Adrenal gland (tissue), 19 donors: ENCODE data around the gene PCYT1B. TPM values are rescaled to one million over a fixed set of nuclear protein-coding genes. Genes with fewer than 3 reads are reported as not detected.

Experiments
- DNase-seq, 7 donors: peaks; one replicate each; pipeline ENCODE4 v3.0.0-alpha.2; 2019 to 2020
- H3K27ac ChIP-seq, 5 donors: fragments of 200-600 bp; sonication (generic) in 4 of 5; 1 replicate in 3 of 5; 2 replicates in 2 of 5; pipeline versions ENCODE4 v1.5.1 to v1.8.0; 2016 to 2020; ENCODE audit warnings: mild to moderate bottlenecking in 1 of 5
- H3K27me3 ChIP-seq: fragments of 200-600 bp; 2 replicates; pipeline ENCODE4 v1.8.0; 2021
- H3K36me3 ChIP-seq, 2 donors: fragments of 200-600 bp; replicated peaks in 1 of 2; 1 replicate in 1 of 2; 2 replicates in 1 of 2; pipeline versions ENCODE4 v1.5.1 to v1.8.0; 2018 to 2022
- H3K4me1 ChIP-seq, 2 donors: fragments of 200-600 bp; replicated peaks in 1 of 2; 1 replicate in 1 of 2; 2 replicates in 1 of 2; pipeline versions ENCODE4 v1.5.1 to v1.8.0; 2018 to 2021
- H3K4me3 ChIP-seq, 4 donors: fragments of 200-600 bp; sonication (generic) in 3 of 4; one replicate each; pipeline ENCODE4 v1.5.1; 2016 to 2018
- H3K9me3 ChIP-seq, 3 donors: fragments of 200-600 bp; sonication (generic) in 1 of 3; replicated peaks in 1 of 3; 1 replicate in 2 of 3; 2 replicates in 1 of 3; pipeline versions ENCODE4 v1.5.1 to v1.8.0; 2016 to 2021
- POLR2A ChIP-seq, 2 donors: fragments of 450-650 bp; IDR thresholded peaks; one replicate each; pipeline ENCODE4 v1.6.1; 2017; ENCODE audit warnings: antibody characterized with exemption in 2 of 2, mild to moderate bottlenecking in 2 of 2, moderate library complexity in 1 of 2
- WGBS, 4 donors: extraction: QIAGEN DNeasy Blood & Tissue Kit in 2 of 4; methylation state at CpG; one replicate each; pipeline versions ENCODE4 v1.1.5 to v1.1.7; 2013 to 2017; 5-methylcytosine and 5-hydroxymethylcytosine counted together
- intact Hi-C, 2 donors: fragments of 100-400 bp; cut with DNase I; formaldehyde crosslinking; loops; one replicate each; pipeline versions ENCODE4 v1.14.1 to v1.15.0; 2022 to 2023
- long read RNA-seq, 10 donors: library from polyadenylated mRNA in 3 of 10; unstranded in 2 of 10; stranded (forward) in 1 of 10; transcript quantifications; one replicate each; pipeline ENCODE4 v2.0.0 and lab custom pipeline, GENCODE V29; 2021 to 2026
- polyA plus RNA-seq, 3 donors: library from polyadenylated mRNA; stranded (reverse); fragments of 200-250 nt in 2 of 3; fragments of 350-450 nt in 1 of 3; fragmentation: Illumina TruSeq in 1 of 3; extraction: RNeasy Lipid Tissue Mini Kit (QIAGEN cat#74804) in 1 of 3; gene quantifications; one replicate each; pipeline ENCODE4 v1.2.3, GENCODE V29; 2013 to 2014
- total RNA-seq, 9 donors: library from RNA; depleted of rRNA in 4 of 9; stranded (reverse); fragments of >200 nt in 4 of 9; fragments of 120-200 nt in 1 of 9; fragmentation: NEBNext Ultra II Directional in 1 of 9; extraction: Animal tissue kit (Norgen Biotek cat#: 25700) in 1 of 9; gene quantifications; one replicate each; pipeline versions ENCODE4 v1.1.0 to v1.2.4, GENCODE V29; 2013 to 2023
- TF ChIP-seq, protein P1 (sequence below), 6 experiments: fragments of 450-650 bp in 4 of 6; fragments of 200-600 bp in 2 of 6; sonication (generic) in 1 of 6; IDR thresholded peaks; 1 replicate in 5 of 6; 2 replicates in 1 of 6; pipeline versions ENCODE4 v1.5.1 to v1.8.0; 2016 to 2021; ENCODE audit warnings: antibody characterized with exemption in 6 of 6, mild to moderate bottlenecking in 2 of 6, moderate library complexity in 1 of 6
- donor health status: healthy with polysubstance abuse.
- donor health status: Bipolar disorder and iron deficiency.
- donor health status: DM: yes; HTN: yes; CAD: no.
- donor health status: DM: no; HTN: no; CAD: no.
- donor health status: DM: no; HTN: no; CAD: no.
- donor health status: DM: yes; HTN: yes; CAD: no.

Gene PCYT1B
- 10 to 100 TPM in 1 of 9 donors, 1 to 10 TPM in 6, under 1 TPM in 2; 0.42 to 12.1 (median 1.5) TPM for total RNA-seq
- 10 to 100 TPM in 1 of 3 donors, under 1 TPM in 2; 0.40 to 10.4 (median 0.80) TPM for polyA plus RNA-seq
- long read RNA-seq, donor 1, partial matches to known transcripts: 0 of 4 reads
- long read RNA-seq, donor 1, other reads (novel, unspliced or antisense): 0 of 4 reads
- long read RNA-seq, donor 2: 0 reads
- long read RNA-seq, donor 3: 0 reads
- long read RNA-seq, donor 4: 0 reads
- long read RNA-seq, donor 5, partial matches to known transcripts: 0 of 2 reads
- long read RNA-seq, donor 5, other reads (novel, unspliced or antisense): 0 of 2 reads
- long read RNA-seq, donor 6: 0 reads
- long read RNA-seq, donor 7, partial matches to known transcripts: 0 of 1 reads
- long read RNA-seq, donor 7, other reads (novel, unspliced or antisense): 0 of 1 reads
- long read RNA-seq, donor 8: 0 reads
- long read RNA-seq, donor 9, partial matches to known transcripts: 0 of 2 reads
- long read RNA-seq, donor 9, other reads (novel, unspliced or antisense): 0 of 2 reads
- long read RNA-seq, donor 10, partial matches to known transcripts: 0 of 3 reads
- long read RNA-seq, donor 10, other reads (novel, unspliced or antisense): 0 of 3 reads

DNA sequence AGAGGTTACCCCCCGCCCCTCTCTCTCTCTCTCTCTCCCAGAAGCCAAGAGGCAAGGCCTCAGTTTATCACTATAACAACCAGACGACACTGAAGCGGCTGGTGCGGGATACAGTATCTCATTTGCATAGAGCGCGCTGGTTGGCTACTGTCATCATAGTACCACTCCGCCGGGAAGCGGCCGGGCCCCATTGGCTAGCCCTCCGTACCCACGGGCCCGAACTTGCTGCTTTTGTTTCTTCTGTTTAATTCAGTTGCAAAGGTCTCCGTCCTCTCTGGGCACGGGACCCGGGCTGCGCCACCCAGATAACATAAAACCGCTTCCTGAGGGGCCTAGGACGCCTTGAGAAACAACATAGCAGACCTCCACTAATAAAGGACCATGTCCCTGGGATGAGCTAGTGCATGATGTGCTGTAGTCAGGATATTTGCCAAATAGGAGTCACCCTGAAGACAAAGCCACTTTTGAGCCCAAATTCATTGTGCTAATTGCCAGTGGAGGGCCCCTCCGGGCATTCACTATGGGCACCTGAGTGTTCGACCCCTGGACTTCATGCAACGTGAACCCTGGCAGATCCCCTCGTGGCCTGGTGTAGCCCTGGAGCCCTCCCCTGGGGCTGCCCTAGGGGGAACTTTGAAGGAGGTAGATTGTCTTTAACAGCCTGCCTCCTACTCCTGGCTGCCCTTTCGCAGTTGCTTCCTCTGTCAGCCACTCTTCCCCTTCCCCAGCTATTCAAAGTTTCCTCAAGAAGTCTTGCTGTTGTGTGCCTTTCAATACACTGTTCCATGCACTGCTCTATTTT, at the start of gene PCYT1B:
PCYT1B (minus strand) TSS at position 91 of the 802 bp plus-strand sequence. CDS start 242 bp downstream, outside the sequence.
- Histone ChIP-seq H3K27ac (no peak within 1 kb of the TSS), H3K36me3 (no peaks in the 10 kb centered on the region), H3K27me3 (peaks cover 27% of the 10 kb centered on the region), H3K4me1 (no peaks in the 10 kb centered on the region), H3K4me3 (peak within 1 kb of the TSS in 1 of 4 donors; percentile 33), H3K9me3 (no peaks in the 10 kb centered on the region)
- TF ChIP-seq, protein P1, sequence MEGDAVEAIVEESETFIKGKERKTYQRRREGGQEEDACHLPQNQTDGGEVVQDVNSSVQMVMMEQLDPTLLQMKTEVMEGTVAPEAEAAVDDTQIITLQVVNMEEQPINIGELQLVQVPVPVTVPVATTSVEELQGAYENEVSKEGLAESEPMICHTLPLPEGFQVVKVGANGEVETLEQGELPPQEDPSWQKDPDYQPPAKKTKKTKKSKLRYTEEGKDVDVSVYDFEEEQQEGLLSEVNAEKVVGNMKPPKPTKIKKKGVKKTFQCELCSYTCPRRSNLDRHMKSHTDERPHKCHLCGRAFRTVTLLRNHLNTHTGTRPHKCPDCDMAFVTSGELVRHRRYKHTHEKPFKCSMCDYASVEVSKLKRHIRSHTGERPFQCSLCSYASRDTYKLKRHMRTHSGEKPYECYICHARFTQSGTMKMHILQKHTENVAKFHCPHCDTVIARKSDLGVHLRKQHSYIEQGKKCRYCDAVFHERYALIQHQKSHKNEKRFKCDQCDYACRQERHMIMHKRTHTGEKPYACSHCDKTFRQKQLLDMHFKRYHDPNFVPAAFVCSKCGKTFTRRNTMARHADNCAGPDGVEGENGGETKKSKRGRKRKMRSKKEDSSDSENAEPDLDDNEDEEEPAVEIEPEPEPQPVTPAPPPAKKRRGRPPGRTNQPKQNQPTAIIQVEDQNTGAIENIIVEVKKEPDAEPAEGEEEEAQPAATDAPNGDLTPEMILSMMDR (IDR thresholded peaks at IDR 0.05): no peak
- WGBS, 4 donors: 2 to 26% (median 16%) methylated on average over 9 to 24 of the region's 24 CpGs
- intact Hi-C loops: no loop called here
- peak; percentile 44 to 82 (median 67) for DNase-seq

DNA sequence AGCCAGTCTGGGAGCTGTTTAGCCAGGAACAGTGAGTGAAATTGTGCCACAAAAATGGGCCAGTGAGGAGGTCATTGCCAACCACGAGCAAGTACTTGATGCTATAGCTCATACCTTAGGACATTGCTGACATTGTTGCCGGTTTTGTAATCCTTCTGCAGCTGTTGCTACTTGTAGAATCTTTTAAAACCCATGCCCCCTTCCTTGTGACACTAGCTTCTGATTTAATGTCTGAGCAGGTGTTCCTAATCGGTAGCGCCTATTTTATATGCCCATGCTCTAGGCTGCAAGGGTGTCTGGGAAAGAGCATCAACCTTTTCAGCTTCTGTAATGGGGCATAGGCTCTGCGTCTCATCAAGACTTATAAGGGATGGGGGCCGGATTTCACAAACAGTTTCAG, 49.1 kb upstream of the PCYT1B start:
- DNase-seq: no peak
- Histone ChIP-seq H3K9me3 (no peaks in the 10 kb centered on the region), H3K36me3 (no peaks in the 10 kb centered on the region), H3K27me3 (no peaks in the 10 kb centered on the region), H3K4me3 (no peak overlapping the region), H3K4me1 (no peaks in the 10 kb centered on the region), H3K27ac (no peak overlapping the region)
- TF ChIP-seq, protein P1 (IDR thresholded peaks at IDR 0.05): no peak
- no peak for TF ChIP-seq POLR2A (IDR thresholded peaks at IDR 0.05)
- intact Hi-C loops: no loop called here
- WGBS, 4 donors: 72 to 87% (median 78%) methylated on average over 3 to 6 of the region's 6 CpGs

DNA sequence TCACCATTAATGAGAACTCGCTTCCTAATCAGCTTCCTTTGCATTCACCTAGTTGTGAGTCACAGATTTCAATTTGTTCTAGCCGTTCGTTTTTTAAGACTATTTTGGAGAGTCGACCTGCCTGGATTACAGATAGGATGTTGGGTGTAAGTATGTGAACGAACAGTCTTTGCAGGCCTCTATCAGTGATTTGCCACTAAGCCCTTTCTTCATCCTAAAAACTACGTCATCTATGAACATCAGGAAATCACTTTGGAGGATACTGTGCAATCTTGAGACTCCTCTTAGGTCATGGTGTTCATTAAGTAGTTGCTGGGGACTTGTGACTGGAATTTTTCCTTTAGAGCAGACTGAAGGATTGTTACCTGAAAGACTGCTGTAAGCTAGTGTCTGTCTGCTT, 47.7 kb upstream of the PCYT1B start:
- H3K4me1 ChIP-seq: no peaks in the 10 kb centered on the region
- H3K9me3 ChIP-seq: no peaks in the 10 kb centered on the region
- no peak for DNase-seq
- no peaks in the 10 kb centered on the region for H3K36me3 ChIP-seq
- H3K4me3 ChIP-seq: no peak overlapping the region
- no peaks in the 10 kb centered on the region for H3K27me3 ChIP-seq
- H3K27ac ChIP-seq: no peak overlapping the region
- intact Hi-C loops: no loop called here
- TF ChIP-seq, protein P1 (IDR thresholded peaks at IDR 0.05): no peak
- no peak for TF ChIP-seq POLR2A (IDR thresholded peaks at IDR 0.05)
- WGBS, 4 donors: 39 to 51% (median 48%) methylated on average over 6 of the region's 6 CpGs
